Measurements from ENCODE around the gene MEFV. TPM values are rescaled to one million over a fixed set of nuclear protein-coding genes. Genes with fewer than 3 reads are reported as not detected.

Gene MEFV
- total RNA-seq, 6 experiments from 2014 or later: 0.66 to 1.7 (median 1.0) TPM

DNA sequence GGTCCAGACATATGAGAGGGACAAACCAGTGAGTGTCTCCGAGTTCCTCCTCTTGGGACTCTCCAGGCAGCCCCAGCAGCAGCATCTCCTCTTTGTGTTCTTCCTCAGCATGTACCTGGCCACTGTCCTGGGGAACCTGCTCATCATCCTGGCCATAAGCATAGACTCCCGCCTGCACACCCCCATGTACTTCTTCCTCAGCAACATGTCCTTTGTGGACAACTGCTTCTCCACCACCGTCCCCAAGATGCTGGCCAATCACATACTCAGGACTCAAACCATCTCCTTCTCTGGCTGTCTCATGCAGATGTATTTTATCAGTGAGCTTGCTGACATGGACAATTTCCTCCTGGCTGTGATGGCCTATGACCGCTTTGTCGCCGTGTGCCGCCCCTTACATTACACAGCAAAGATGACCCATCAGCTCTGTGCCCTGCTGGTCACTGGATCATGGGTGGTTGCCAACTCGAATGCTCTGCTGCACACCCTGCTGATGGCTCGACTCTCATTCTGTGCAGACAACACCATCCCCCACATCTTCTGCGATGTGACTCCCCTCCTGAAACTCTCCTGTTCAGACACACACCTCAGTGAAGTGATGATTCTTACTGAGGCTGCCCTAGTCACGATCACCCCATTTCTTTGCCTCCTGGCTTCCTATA lies 40.7 kb downstream of the MEFV start:
- peak in 1 of 4 donors; percentile 18 for ATAC-seq
- 56% methylated on average over 6 of the region's 11 CpGs for WGBS (ENCODE audit: insufficient coverage, low coverage, low lambda C conversion rate, missing lambda C conversion rate)
- TF ChIP-seq, protein P1, sequence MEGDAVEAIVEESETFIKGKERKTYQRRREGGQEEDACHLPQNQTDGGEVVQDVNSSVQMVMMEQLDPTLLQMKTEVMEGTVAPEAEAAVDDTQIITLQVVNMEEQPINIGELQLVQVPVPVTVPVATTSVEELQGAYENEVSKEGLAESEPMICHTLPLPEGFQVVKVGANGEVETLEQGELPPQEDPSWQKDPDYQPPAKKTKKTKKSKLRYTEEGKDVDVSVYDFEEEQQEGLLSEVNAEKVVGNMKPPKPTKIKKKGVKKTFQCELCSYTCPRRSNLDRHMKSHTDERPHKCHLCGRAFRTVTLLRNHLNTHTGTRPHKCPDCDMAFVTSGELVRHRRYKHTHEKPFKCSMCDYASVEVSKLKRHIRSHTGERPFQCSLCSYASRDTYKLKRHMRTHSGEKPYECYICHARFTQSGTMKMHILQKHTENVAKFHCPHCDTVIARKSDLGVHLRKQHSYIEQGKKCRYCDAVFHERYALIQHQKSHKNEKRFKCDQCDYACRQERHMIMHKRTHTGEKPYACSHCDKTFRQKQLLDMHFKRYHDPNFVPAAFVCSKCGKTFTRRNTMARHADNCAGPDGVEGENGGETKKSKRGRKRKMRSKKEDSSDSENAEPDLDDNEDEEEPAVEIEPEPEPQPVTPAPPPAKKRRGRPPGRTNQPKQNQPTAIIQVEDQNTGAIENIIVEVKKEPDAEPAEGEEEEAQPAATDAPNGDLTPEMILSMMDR (IDR thresholded peaks at IDR 0.05): no peak
- TF ChIP-seq POLR2A (IDR thresholded peaks at IDR 0.05): no peak
- no peak overlapping the region for H3K4me3 ChIP-seq
- intact Hi-C loops (cut with DNase I): no loop called here
- no peaks in the 10 kb centered on the region for H3K36me3 ChIP-seq
- H3K27ac ChIP-seq: no peak overlapping the region
- H3K9me3 ChIP-seq: peaks cover 0 to under 1% (median 0%) of the 10 kb centered on the region in 4 donors
- no peaks in the 10 kb centered on the region for H3K27me3 ChIP-seq
- no peaks in the 10 kb centered on the region for H3K4me1 ChIP-seq
- no peak for DNase-seq

DNA sequence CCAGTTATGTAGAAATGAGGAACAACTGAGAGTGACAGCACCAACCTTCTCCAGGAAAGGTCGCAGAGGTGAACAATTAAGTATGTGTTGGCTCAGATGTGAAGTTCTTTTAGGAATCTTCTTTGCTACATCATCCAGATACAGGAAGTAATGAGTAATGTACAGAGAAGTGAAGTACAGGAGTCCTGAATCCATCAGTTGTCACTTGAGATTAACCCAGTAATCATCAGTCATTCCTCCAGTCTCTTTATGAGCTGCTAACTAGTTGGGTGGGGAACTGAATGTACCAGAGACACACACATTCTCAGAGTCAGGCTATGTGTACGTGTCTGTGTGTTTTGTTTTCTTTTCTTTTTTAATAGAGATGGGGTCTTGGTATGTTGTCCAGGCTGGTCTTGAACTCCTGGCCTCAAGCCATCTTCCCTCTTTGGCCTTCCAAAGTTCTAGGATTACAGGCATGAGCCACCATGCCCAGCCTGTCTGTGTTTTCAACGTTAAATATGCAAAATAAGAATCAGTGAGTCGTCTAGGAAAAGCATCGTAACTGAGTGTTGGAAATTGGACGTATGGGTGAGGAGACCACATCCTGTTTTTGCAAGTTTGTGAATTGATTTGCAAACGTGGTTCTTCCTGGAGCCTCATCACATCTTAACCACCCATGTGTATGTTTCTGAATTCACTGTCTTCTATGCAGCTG lies 41.4 kb downstream of the MEFV start:
- intact Hi-C loops (cut with DNase I): no loop called here
- H3K4me3 ChIP-seq: no peak overlapping the region
- ATAC-seq: peak in 1 of 4 donors; percentile 25

DNA sequence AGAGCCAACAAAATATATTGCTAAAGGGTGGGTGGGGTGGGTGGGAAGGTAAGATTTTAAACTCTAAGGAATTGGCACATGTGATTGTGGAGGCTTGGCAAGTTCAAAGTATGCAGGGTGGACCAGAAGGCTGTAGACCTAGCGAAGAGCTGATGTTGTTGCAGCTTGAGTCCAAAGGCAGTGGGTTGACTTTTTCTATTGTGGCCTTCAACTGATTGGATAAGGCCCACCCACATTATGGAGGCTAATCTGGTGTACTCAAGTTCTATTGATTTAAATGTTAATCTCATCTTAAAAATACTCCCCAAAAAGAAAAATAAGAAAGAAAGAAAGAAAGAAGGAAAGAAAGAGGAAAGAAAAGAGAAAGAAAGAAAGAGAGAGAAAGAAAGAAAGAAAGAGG lies 43.9 kb downstream of the MEFV start:
- Histone ChIP-seq H3K27ac (no peak overlapping the region), H3K36me3 (no peaks in the 10 kb centered on the region), H3K27me3 (no peaks in the 10 kb centered on the region), H3K4me3 (no peak overlapping the region), H3K9me3 (no peaks in the 10 kb centered on the region), H3K4me1 (no peaks in the 10 kb centered on the region)
- DNase-seq: no peak
- intact Hi-C loops (cut with DNase I): no loop called here
- WGBS (ENCODE audit: insufficient coverage, low coverage, low lambda C conversion rate, missing lambda C conversion rate): 70% methylated on average over 1 of the region's 1 CpG
- TF ChIP-seq, protein P1 (IDR thresholded peaks at IDR 0.05): no peak
- no peak for TF ChIP-seq POLR2A (IDR thresholded peaks at IDR 0.05)
- ATAC-seq: no peak

More for the DNA sequence above, 41.4 kb downstream of the MEFV start:
- DNase-seq: no peak
- Histone ChIP-seq H3K4me1 (no peaks in the 10 kb centered on the region), H3K27ac (no peak overlapping the region), H3K36me3 (no peaks in the 10 kb centered on the region), H3K9me3 (no peaks in the 10 kb centered on the region), H3K27me3 (no peaks in the 10 kb centered on the region)
- WGBS (ENCODE audit: insufficient coverage, low coverage, low lambda C conversion rate, missing lambda C conversion rate): 29% methylated on average over 7 of the region's 7 CpGs
- TF ChIP-seq POLR2A (IDR thresholded peaks at IDR 0.05): no peak
- TF ChIP-seq, protein P1 (IDR thresholded peaks at IDR 0.05): no peak

DNA sequence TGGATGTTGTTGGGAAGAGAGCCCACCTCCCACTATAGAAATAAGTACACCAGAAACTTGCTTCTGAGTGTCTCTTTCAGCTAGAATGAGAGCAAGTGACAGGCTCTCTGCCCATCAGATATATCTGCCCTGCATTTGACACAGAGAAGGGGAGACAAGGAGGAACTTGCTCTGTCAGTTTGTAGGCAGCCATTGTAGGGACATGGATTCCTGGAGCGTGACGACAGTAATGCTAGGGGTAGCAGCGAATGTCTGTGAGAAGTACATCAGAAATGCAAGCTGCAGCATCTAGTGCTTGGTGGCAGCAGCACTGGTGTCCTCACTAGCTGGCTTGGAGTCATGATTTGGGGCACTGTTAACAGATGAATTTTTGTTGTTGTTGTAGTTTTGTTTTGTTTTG lies 44.4 kb downstream of the MEFV start:
- no peak overlapping the region for H3K27ac ChIP-seq
- H3K9me3 ChIP-seq: no peaks in the 10 kb centered on the region
- no peaks in the 10 kb centered on the region for H3K4me1 ChIP-seq
- ATAC-seq (no peak), DNase-seq (no peak)
- no peaks in the 10 kb centered on the region for H3K27me3 ChIP-seq
- no peaks in the 10 kb centered on the region for H3K36me3 ChIP-seq
- intact Hi-C loops (cut with DNase I): no loop called here
- TF ChIP-seq, protein P1 (IDR thresholded peaks at IDR 0.05): no peak
- no peak for TF ChIP-seq POLR2A (IDR thresholded peaks at IDR 0.05)
- 89% methylated on average over 3 of the region's 3 CpGs for WGBS (ENCODE audit: insufficient coverage, low coverage, low lambda C conversion rate, missing lambda C conversion rate)
- H3K4me3 ChIP-seq: no peak overlapping the region
